GM10266 (cell line): ENCODE results near the gene GABRR3.

Experiments used
- DNase-seq: peaks from one replicate; pipeline ENCODE4 v3.0.0; 2012; ENCODE audit errors: extremely low spot score
- TF ChIP-seq, protein P1 (sequence below): IDR thresholded peaks from 2 replicates; pipeline ENCODE4 v1.5.1; 2012; ENCODE audit warnings: mild to moderate bottlenecking, low read depth; ENCODE audit not compliant: control insufficient read depth, insufficient read depth; ENCODE audit errors: missing control alignments

Gene GABRR3

DNA sequence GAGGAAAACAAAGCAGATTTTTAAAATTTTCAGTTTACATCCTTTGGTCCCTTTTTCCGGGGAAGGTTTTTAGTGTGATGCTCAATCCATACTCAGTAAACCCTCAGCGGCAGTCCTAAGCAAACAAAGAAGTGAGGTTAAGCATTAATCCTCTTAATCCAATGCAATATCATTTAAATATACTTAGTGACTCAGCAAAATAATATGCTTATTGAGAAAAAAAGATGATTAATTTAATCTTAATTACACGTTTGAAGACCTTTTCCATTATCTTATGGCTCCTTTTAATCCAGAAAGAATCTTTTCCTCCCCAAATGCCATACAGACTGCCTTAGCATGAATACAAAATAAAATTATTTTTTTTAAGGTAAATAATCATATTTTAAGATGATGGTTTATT lies at the start of gene GABRR3:
Gene GABRR3 (minus strand): TSS at position 108 of the 400 bp plus-strand sequence. CDS start 328 bp downstream, outside the sequence.
- TF ChIP-seq, protein P1, sequence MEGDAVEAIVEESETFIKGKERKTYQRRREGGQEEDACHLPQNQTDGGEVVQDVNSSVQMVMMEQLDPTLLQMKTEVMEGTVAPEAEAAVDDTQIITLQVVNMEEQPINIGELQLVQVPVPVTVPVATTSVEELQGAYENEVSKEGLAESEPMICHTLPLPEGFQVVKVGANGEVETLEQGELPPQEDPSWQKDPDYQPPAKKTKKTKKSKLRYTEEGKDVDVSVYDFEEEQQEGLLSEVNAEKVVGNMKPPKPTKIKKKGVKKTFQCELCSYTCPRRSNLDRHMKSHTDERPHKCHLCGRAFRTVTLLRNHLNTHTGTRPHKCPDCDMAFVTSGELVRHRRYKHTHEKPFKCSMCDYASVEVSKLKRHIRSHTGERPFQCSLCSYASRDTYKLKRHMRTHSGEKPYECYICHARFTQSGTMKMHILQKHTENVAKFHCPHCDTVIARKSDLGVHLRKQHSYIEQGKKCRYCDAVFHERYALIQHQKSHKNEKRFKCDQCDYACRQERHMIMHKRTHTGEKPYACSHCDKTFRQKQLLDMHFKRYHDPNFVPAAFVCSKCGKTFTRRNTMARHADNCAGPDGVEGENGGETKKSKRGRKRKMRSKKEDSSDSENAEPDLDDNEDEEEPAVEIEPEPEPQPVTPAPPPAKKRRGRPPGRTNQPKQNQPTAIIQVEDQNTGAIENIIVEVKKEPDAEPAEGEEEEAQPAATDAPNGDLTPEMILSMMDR, result no peak
- DNase-seq, result no peak

DNA sequence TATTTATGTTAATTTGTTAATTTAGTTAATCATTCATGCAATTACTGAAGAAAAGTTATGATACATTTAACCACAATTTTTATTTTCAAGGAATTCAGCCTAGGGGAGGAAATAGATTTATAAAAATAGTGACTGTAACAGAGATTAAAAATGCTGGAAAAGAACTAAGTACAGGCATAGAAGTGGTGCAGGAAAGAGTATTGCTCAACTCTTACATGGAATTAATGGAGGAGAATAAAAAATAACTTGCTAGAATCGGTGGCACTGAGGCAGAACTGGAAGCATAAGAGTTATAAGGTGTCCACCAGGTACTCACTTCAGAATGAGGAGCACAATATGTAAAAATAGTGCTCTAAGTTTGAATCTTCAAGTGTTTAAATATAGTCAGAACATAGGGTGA lies 38.4 kb upstream of the GABRR3 start:
- TF ChIP-seq, protein P1, result no peak
- no peak for DNase-seq

- no peak for DNase-seq
- TF ChIP-seq, protein P1, result no peak
Observed at GRCh38 chr3:98070840-98071239, 35.7 kb upstream of the GABRR3 start.

DNA sequence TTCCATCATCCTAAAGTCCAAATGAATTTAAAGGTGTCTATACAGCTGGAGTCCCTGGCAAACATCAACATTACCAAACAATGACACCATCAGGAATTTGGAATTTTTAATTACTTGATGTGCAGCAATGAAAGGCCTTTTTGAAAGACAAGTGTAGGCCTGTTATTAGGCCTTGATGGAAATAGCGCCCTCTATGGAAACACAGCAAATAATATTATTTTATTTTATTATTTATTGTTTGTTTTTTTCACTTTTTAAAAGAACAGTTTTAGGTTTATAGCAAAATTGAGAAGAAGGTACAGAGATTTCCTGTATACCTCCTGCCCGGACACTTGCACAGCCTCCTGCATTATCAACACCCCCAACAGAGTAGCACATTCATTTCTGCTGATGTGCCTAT lies 33.7 kb upstream of the GABRR3 start:
- TF ChIP-seq, protein P1, result no peak
- DNase-seq, result no peak

GRCh38 chr3:98058244-98058960 lies 23.3 kb upstream of the GABRR3 start:
- DNase-seq, result no peak
- TF ChIP-seq, protein P1, result no peak

DNA sequence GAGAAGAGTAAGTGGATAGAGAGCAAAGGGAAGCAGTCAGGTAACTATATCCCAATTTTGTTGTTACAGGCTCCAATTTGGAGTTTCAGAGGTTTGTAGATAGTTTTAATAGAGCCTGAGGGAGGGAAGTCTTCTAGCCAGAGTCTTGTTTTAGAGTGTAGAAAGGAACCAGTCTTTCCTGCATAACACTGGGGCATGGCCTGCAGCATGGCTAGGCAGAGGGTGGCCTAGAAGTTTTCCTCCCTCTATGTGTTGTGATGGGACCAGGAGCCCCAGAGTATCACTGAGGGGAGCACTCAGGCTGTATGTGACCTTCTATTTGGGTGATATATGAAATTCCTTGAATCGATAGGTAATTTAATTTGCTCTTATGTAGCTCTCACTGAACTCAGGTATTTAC lies 22.5 kb upstream of the GABRR3 start:
- TF ChIP-seq, protein P1, result no peak

GRCh38 chr3:98056035-98056434 lies 20.9 kb upstream of the GABRR3 start:
- no peak for DNase-seq
- TF ChIP-seq, protein P1, result no peak

More for the DNA sequence above, 22.5 kb upstream of the GABRR3 start:
- DNase-seq, result no peak
